ENCODE results near the gene C1QTNF5. TPM values are rescaled to one million over a fixed set of nuclear protein-coding genes. Genes with fewer than 3 reads are reported as not detected.

Gene C1QTNF5
- 13.8 and 24.2 TPM in 2 replicates for total RNA-seq

GRCh38 chr11:119340335-119341221 lies at the start of gene C1QTNF5:
Gene C1QTNF5 (minus strand): TSS chr11:119340883. CDS start chr11:119340397, 486 bp downstream.

GRCh38 chr11:119381181-119381988 lies 40.7 kb upstream of the C1QTNF5 start, which contains the start of gene USP2:
Gene USP2 (minus strand): TSS chr11:119381690. CDS start chr11:119373480, 8,210 bp downstream.

DNA sequence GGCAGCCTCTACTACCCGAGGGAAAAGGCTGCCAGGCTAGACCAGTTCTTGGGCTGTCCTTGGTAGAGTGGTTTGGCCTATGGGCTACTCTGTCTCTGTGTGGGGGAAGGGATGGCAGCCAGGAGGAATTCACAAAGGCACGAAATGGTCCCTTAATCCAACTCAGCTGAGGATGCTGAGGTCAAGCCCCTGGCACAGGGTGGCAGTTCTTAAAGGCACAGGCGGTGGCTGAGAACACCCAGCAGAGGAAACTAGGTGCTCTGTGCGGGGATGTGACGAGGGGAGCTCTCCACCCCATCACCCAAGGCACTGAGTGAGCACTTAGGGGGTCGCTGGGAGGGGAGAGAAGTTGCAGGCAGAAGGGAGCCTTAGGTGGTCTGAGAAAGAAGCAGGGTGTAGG lies 5.9 kb upstream of the C1QTNF5 start, which contains the start of gene MFRP:
Gene MFRP (minus strand): TSS at position 101 of the 400 bp plus-strand sequence. CDS start 192 bp downstream, outside the sequence.

GRCh38 chr11:119334174-119334930 lies 6.3 kb downstream of the C1QTNF5 start, which contains the start of gene RNF26:
Gene RNF26 (plus strand): TSS chr11:119334527. CDS start chr11:119335123, 596 bp downstream.

GRCh38 chr11:119316729-119317591 lies 23.7 kb downstream of the C1QTNF5 start, which contains the start of gene MCAM:
Gene MCAM (minus strand): TSS chr11:119317130. CDS start chr11:119317101, 29 bp downstream.

Other genes with a start within 250 kb of the C1QTNF5 start
- 16.4 and 23.2 TPM in 2 replicates for gene DPAGT1, start 239.0 kb downstream of the C1QTNF5 start, total RNA-seq
- 3.4 TPM in 2 replicates for gene C2CD2L, start 233.5 kb downstream of the C1QTNF5 start, total RNA-seq
- gene HINFP, start 219.3 kb downstream of the C1QTNF5 start, total RNA-seq = 6.9 and 16.5 TPM in 2 replicates
- under 0.01 TPM in 1 of 2 replicates, not detected in the other for gene ABCG4, start 191.8 kb downstream of the C1QTNF5 start, total RNA-seq
- gene NLRX1, start 172.2 kb downstream of the C1QTNF5 start, total RNA-seq = 8.8 and 11.8 TPM in 2 replicates
- gene NHERF4, start 155.4 kb downstream of the C1QTNF5 start, total RNA-seq = not detected in 2 replicates
- gene CBL, start 134.5 kb downstream of the C1QTNF5 start, total RNA-seq = 6.5 and 7.5 TPM in 2 replicates
- gene MCAM, start 23.8 kb downstream of the C1QTNF5 start, total RNA-seq = 51.3 and 129 TPM in 2 replicates
- 4.0 and 10.7 TPM in 2 replicates for gene RNF26, start 6.4 kb downstream of the C1QTNF5 start, total RNA-seq
- gene MFRP, start 5.8 kb upstream of the C1QTNF5 start, total RNA-seq = not detected in 2 replicates
- gene USP2, start 40.8 kb upstream of the C1QTNF5 start, total RNA-seq = not detected in 2 replicates
- gene THY1, start 82.3 kb upstream of the C1QTNF5 start, total RNA-seq = 45.8 and 46.6 TPM in 2 replicates